Measurements from ENCODE around the gene RIOK3.
"Not testable (repeated sequence)": the region's sequence is repeated elsewhere in the genome, so short reads cannot be mapped to it uniquely, and the experiment has no call there.

The RIOK3 gene

DNA sequence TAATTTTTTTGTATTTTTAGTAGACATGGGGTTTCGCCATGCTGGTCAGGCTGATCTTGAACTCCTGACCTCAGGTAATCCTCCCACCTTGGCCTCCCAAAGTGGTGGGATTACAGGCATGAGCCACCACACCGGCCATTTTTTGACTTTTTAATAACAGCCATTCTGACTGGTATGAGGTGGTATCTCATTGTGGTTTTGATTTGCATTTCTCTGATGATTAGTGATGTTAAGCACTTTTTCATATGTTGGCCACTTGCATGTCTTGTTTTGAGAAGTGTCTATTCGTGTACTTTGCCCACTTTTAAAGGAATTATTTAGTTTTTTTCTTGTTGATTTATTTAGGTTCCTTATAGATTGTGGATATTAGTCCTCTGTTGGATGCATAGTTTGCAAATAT is 23.5 kb upstream of the RIOK3 start:
- H3K9ac ChIP-seq (ENCODE audit: low read length); H3K4me3 ChIP-seq (ENCODE audit: low read length); H3K36me3 ChIP-seq (ENCODE audit: control insufficient read depth, insufficient read depth, low read length); H3K27me3 ChIP-seq (ENCODE audit: control insufficient read depth, insufficient read depth, low read length); H3K4me1 ChIP-seq (ENCODE audit: control insufficient read depth, insufficient read depth, low read length); H3K27ac ChIP-seq (ENCODE audit: low read depth, low read length): not testable (repeated sequence)

- Histone ChIP-seq H3K9ac (ENCODE audit: low read length) (no peak overlapping the region), H3K4me1 (ENCODE audit: control insufficient read depth, insufficient read depth, low read length) (no peaks in the 10 kb centered on the region), H3K36me3 (ENCODE audit: control insufficient read depth, insufficient read depth, low read length) (no peaks in the 10 kb centered on the region), H3K4me3 (ENCODE audit: low read length) (no peak overlapping the region), H3K27me3 (ENCODE audit: control insufficient read depth, insufficient read depth, low read length) (no peaks in the 10 kb centered on the region), H3K27ac (ENCODE audit: low read depth, low read length) (no peak overlapping the region)
Measured at GRCh38 chr18:23433360-23433759, 19.7 kb upstream of the RIOK3 start.

GRCh38 chr18:23437357-23438045 is 15.6 kb upstream of the RIOK3 start:
- Histone ChIP-seq H3K27me3 (ENCODE audit: control insufficient read depth, insufficient read depth, low read length) (no peaks in the 10 kb centered on the region), H3K36me3 (ENCODE audit: control insufficient read depth, insufficient read depth, low read length) (no peaks in the 10 kb centered on the region), H3K4me3 (ENCODE audit: low read length) (peak overlapping the region; percentile 99), H3K4me1 (ENCODE audit: control insufficient read depth, insufficient read depth, low read length) (no peaks in the 10 kb centered on the region), H3K9ac (ENCODE audit: low read length) (peak overlapping the region; percentile 78), H3K27ac (ENCODE audit: low read depth, low read length) (no peak overlapping the region)

GRCh38 chr18:23438046-23438377 is 15.1 kb upstream of the RIOK3 start:
- Histone ChIP-seq H3K4me1 (ENCODE audit: control insufficient read depth, insufficient read depth, low read length) (no peaks in the 10 kb centered on the region), H3K27me3 (ENCODE audit: control insufficient read depth, insufficient read depth, low read length) (no peaks in the 10 kb centered on the region), H3K9ac (ENCODE audit: low read length) (no peak overlapping the region), H3K36me3 (ENCODE audit: control insufficient read depth, insufficient read depth, low read length) (no peaks in the 10 kb centered on the region), H3K27ac (ENCODE audit: low read depth, low read length) (no peak overlapping the region), H3K4me3 (ENCODE audit: low read length) (peak overlapping the region; percentile 99)

DNA sequence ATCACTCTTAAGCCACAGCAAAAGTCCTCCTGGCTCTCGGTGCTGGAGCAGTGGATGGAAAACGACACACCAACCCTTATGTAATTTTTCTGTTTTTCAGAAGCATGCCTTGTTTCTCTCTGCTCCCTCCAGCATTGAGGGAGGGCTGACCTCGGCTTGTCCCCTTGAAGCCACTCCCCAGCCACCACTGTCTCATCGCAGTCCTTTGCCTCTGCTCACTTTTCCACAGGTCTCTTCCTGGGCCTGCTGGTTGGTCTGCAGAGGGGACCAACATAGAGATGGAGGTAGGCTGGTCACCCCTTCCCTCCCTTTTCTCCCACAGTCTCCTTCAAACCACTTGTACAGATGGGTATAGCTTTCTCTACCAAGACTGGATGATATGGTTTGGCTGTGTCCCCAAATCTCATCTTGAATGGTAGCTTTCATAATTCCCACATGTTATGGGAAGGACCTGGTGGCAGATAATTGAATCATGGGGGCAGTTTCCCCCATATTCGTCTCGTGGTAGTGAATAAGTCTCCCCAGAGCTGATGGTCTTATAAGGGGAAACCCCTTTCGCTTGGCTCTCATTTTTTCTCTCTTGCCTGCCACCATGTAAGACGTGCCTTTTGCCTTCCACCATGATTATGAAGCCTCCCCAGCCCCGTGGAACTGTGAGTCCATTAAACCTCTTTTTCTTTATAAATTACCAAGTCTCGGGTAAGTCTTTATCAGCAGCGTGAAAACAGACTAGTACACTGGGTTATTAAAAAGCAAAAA is 14.3 kb upstream of the RIOK3 start:
- Histone ChIP-seq H3K9ac (ENCODE audit: low read length) (no peak overlapping the region), H3K36me3 (ENCODE audit: control insufficient read depth, insufficient read depth, low read length) (no peaks in the 10 kb centered on the region), H3K4me1 (ENCODE audit: control insufficient read depth, insufficient read depth, low read length) (no peaks in the 10 kb centered on the region), H3K4me3 (ENCODE audit: low read length) (peak overlapping the region; percentile 19), H3K27ac (ENCODE audit: low read depth, low read length) (no peak overlapping the region), H3K27me3 (ENCODE audit: control insufficient read depth, insufficient read depth, low read length) (no peaks in the 10 kb centered on the region)

DNA sequence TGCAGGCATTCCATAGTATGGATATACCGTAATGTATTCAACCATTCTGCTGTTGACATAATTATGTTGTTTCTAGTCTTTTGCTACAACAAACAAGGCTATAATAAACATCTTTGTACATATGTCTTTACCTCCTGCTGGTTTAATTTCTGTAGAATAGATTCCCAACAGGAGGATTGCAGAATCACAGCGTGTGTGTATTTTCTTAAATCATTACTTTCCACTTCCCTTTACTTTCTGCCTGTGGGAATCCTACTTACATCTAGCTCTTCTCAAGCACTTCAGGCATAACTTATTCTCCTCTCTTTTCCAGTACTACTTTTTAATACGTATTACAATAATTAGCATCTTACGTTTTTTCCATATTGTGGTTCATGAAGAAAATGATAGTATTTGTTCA is 13.0 kb upstream of the RIOK3 start:
- H3K9ac ChIP-seq (ENCODE audit: low read length) = no peak overlapping the region
- H3K36me3 ChIP-seq (ENCODE audit: control insufficient read depth, insufficient read depth, low read length) = no peaks in the 10 kb centered on the region
- H3K4me3 ChIP-seq (ENCODE audit: low read length) = no peak overlapping the region
- H3K27me3 ChIP-seq (ENCODE audit: control insufficient read depth, insufficient read depth, low read length) = no peaks in the 10 kb centered on the region
- no peaks in the 10 kb centered on the region for H3K4me1 ChIP-seq (ENCODE audit: control insufficient read depth, insufficient read depth, low read length)
- no peak overlapping the region for H3K27ac ChIP-seq (ENCODE audit: low read depth, low read length)

DNA sequence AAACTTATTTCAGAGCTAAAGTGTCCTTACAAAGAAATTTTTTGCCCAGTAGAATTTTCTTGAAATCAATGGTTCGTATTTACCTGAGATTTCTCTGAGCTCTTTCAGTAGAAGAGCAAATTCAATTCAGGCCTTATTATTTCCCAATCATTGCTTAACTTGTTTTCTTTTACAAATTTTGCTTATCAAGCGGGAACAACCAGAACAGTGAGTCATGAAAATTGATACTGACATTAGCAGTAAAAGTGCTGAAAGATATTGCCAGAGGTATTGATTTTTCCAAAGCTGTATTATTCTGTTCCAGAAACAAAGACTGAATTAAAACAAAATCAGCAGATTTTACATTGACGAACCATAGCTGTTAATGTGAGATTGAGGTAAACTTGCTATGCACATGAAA is 10.1 kb upstream of the RIOK3 start:
- no peak overlapping the region for H3K27ac ChIP-seq (ENCODE audit: low read depth, low read length)
- no peak overlapping the region for H3K4me3 ChIP-seq (ENCODE audit: low read length)
- H3K4me1 ChIP-seq (ENCODE audit: control insufficient read depth, insufficient read depth, low read length) = no peaks in the 10 kb centered on the region
- H3K36me3 ChIP-seq (ENCODE audit: control insufficient read depth, insufficient read depth, low read length) = no peaks in the 10 kb centered on the region
- H3K9ac ChIP-seq (ENCODE audit: low read length) = no peak overlapping the region
- no peaks in the 10 kb centered on the region for H3K27me3 ChIP-seq (ENCODE audit: control insufficient read depth, insufficient read depth, low read length)

GRCh38 chr18:23448291-23448690 is 4.8 kb upstream of the RIOK3 start:
- Histone ChIP-seq H3K4me1 (ENCODE audit: control insufficient read depth, insufficient read depth, low read length) (peaks cover 3% of the 10 kb centered on the region), H3K27ac (ENCODE audit: low read depth, low read length) (no peak overlapping the region), H3K9ac (ENCODE audit: low read length) (no peak overlapping the region), H3K4me3 (ENCODE audit: low read length) (no peak overlapping the region), H3K36me3 (ENCODE audit: control insufficient read depth, insufficient read depth, low read length) (no peaks in the 10 kb centered on the region), H3K27me3 (ENCODE audit: control insufficient read depth, insufficient read depth, low read length) (no peaks in the 10 kb centered on the region)

DNA sequence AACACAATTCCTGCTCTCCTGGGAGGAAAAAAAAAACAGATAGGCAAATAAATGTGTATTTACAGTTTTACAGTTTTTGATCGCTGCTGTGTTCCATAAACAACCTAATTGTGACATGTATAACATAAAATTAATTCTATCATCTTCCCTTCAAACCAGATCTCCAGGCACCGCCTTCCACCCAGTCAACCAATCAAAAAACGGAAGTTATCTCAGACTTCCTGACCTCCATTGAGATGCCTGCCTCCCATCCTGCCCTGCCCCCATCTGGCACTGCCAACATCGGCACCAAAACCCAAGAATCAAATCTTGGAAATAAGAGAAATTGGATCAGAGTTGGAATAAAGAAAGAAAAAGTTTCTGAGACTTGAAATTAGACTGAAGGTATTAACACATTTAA is 3.1 kb upstream of the RIOK3 start:
- H3K9ac ChIP-seq (ENCODE audit: low read length) = no peak overlapping the region
- peaks cover 7% of the 10 kb centered on the region for H3K4me1 ChIP-seq (ENCODE audit: control insufficient read depth, insufficient read depth, low read length)
- no peaks in the 10 kb centered on the region for H3K27me3 ChIP-seq (ENCODE audit: control insufficient read depth, insufficient read depth, low read length)
- H3K27ac ChIP-seq (ENCODE audit: low read depth, low read length) = no peak overlapping the region
- no peaks in the 10 kb centered on the region for H3K36me3 ChIP-seq (ENCODE audit: control insufficient read depth, insufficient read depth, low read length)
- H3K4me3 ChIP-seq (ENCODE audit: low read length) = no peak overlapping the region

GRCh38 chr18:23451011-23451410 is 2.1 kb upstream of the RIOK3 start:
- H3K27ac ChIP-seq (ENCODE audit: low read depth, low read length) = no peak overlapping the region
- no peaks in the 10 kb centered on the region for H3K27me3 ChIP-seq (ENCODE audit: control insufficient read depth, insufficient read depth, low read length)
- no peak overlapping the region for H3K4me3 ChIP-seq (ENCODE audit: low read length)

GRCh38 chr18:23451491-23451890 is 1.6 kb upstream of the RIOK3 start:
- H3K4me1 ChIP-seq (ENCODE audit: control insufficient read depth, insufficient read depth, low read length) = peaks cover 7% of the 10 kb centered on the region
- H3K4me3 ChIP-seq (ENCODE audit: low read length) = no peak overlapping the region
- H3K27me3 ChIP-seq (ENCODE audit: control insufficient read depth, insufficient read depth, low read length) = no peaks in the 10 kb centered on the region
- no peak overlapping the region for H3K27ac ChIP-seq (ENCODE audit: low read depth, low read length)
- no peak overlapping the region for H3K9ac ChIP-seq (ENCODE audit: low read length)
- no peaks in the 10 kb centered on the region for H3K36me3 ChIP-seq (ENCODE audit: control insufficient read depth, insufficient read depth, low read length)

More at GRCh38 chr18:23451011-23451410, 2.1 kb upstream of the RIOK3 start:
- H3K9ac ChIP-seq (ENCODE audit: low read length) = no peak overlapping the region
- H3K4me1 ChIP-seq (ENCODE audit: control insufficient read depth, insufficient read depth, low read length) = peaks cover 7% of the 10 kb centered on the region
- H3K36me3 ChIP-seq (ENCODE audit: control insufficient read depth, insufficient read depth, low read length) = no peaks in the 10 kb centered on the region

DNA sequence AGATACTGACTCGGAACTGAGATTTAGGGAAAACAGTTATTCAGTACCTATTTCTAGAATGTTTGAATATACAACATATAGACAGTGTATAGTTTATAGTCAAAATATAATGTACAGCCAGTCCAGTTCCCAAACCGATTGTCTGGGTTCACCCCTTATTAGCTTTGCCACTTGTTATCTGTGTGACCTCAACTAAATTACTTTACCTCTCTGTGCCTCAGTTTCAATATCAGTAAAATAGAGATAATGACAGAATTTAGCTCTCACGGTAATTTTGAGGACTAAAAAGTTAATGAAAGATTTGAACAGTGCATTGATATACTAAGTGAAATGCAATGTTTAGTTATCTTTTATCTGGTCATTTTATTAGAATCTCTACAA is 750 bp upstream of the RIOK3 start:
- no peaks in the 10 kb centered on the region for H3K27me3 ChIP-seq (ENCODE audit: control insufficient read depth, insufficient read depth, low read length)
- peak overlapping the region; percentile 92 for H3K27ac ChIP-seq (ENCODE audit: low read depth, low read length)
- peaks cover 7% of the 10 kb centered on the region for H3K4me1 ChIP-seq (ENCODE audit: control insufficient read depth, insufficient read depth, low read length)
- no peak overlapping the region for H3K9ac ChIP-seq (ENCODE audit: low read length)
- H3K36me3 ChIP-seq (ENCODE audit: control insufficient read depth, insufficient read depth, low read length) = no peaks in the 10 kb centered on the region
- peak overlapping the region; percentile 99 for H3K4me3 ChIP-seq (ENCODE audit: low read length)

- Histone ChIP-seq H3K9ac (ENCODE audit: low read length) (peak overlapping the region; percentile 98), H3K4me1 (ENCODE audit: control insufficient read depth, insufficient read depth, low read length) (peaks cover 7% of the 10 kb centered on the region), H3K4me3 (ENCODE audit: low read length) (peak overlapping the region; percentile 99), H3K27me3 (ENCODE audit: control insufficient read depth, insufficient read depth, low read length) (no peaks in the 10 kb centered on the region), H3K36me3 (ENCODE audit: control insufficient read depth, insufficient read depth, low read length) (no peaks in the 10 kb centered on the region), H3K27ac (ENCODE audit: low read depth, low read length) (peak overlapping the region; percentile 92)
Measured at GRCh38 chr18:23453680-23454058, 582 bp downstream of the RIOK3 start.
